Adrenal gland (tissue), 5 donors: Measurements from ENCODE around the gene MINAR1.

Source experiments
- CTCF ChIP-seq, 6 experiments: fragments of 450-650 bp in 4 of 6; fragments of 200-600 bp in 2 of 6; sonication (generic) in 1 of 6; IDR thresholded peaks; 1 replicate in 5 of 6; 2 replicates in 1 of 6; pipeline versions ENCODE4 v1.5.1 to v1.8.0; 2016 to 2021; ENCODE audit warnings: antibody characterized with exemption in 6 of 6, mild to moderate bottlenecking in 2 of 6, moderate library complexity in 1 of 6
- POLR2A ChIP-seq, 2 donors: fragments of 450-650 bp; IDR thresholded peaks; one replicate each; pipeline ENCODE4 v1.6.1; 2017; ENCODE audit warnings: antibody characterized with exemption in 2 of 2, mild to moderate bottlenecking in 2 of 2, moderate library complexity in 1 of 2
- donor health status: DM: no; HTN: no; CAD: no.

- TF ChIP-seq POLR2A (IDR thresholded peaks at IDR 0.05), result no peak
- TF ChIP-seq CTCF (IDR thresholded peaks at IDR 0.05), result no peak
Observed at GRCh38 chr15:79440355-79440908, 8.3 kb downstream of the MINAR1 start.
